CD14-positive monocyte (primary cell): Measurements from ENCODE around the gene PXDN. TPM values are rescaled to one million over a fixed set of nuclear protein-coding genes. Genes with fewer than 3 reads are reported as not detected.

Experiments used
- DNase-seq, 3 donors: peaks; one replicate each; pipeline ENCODE4 v3.0.0-alpha.2; 2011 to 2022
- H2AFZ ChIP-seq: 2 replicates; pipeline ENCODE4 v1.6.0; 2012; ENCODE audit warnings: mild to moderate bottlenecking, low read depth, low read length, inconsistent platforms; ENCODE audit not compliant: insufficient read depth, poor library complexity, severe bottlenecking
- H3K27ac ChIP-seq, 2 donors: 1 replicate in 1 of 2; 2 replicates in 1 of 2; pipeline ENCODE4 v1.5.1; 2012 to 2013; ENCODE audit warnings: low read length in 2 of 2, control low read depth in 1 of 2, inconsistent platforms in 1 of 2, low read depth in 1 of 2, mild to moderate bottlenecking in 1 of 2
- H3K27me3 ChIP-seq, 2 donors: one replicate each; pipeline versions ENCODE4 v1.6.0 to v1.6.1; 2011 to 2013; ENCODE audit warnings: low read length in 2 of 2; ENCODE audit not compliant: control insufficient read depth in 2 of 2, insufficient read depth in 2 of 2
- H3K36me3 ChIP-seq, 2 donors: replicated peaks in 1 of 2; 1 replicate in 1 of 2; 2 replicates in 1 of 2; pipeline versions ENCODE4 v1.5.1 to v1.6.1; 2012 to 2013; ENCODE audit warnings: low read length in 2 of 2, control low read depth in 1 of 2, inconsistent platforms in 1 of 2, mild to moderate bottlenecking in 1 of 2; ENCODE audit not compliant: insufficient read depth in 2 of 2, control insufficient read depth in 1 of 2
- H3K4me1 ChIP-seq, 2 donors: 1 replicate in 1 of 2; 2 replicates in 1 of 2; pipeline versions ENCODE4 v1.5.1 to v1.6.1; 2012 to 2013; ENCODE audit warnings: low read length in 2 of 2, control low read depth in 1 of 2, inconsistent platforms in 1 of 2, mild to moderate bottlenecking in 1 of 2, moderate library complexity in 1 of 2; ENCODE audit not compliant: insufficient read depth in 2 of 2, control insufficient read depth in 1 of 2
- H3K4me2 ChIP-seq: replicated peaks from 2 replicates; pipeline ENCODE3; 2012; ENCODE audit warnings: low read length, moderate library complexity, mild to moderate bottlenecking; ENCODE audit not compliant: poor library complexity, severe bottlenecking; ENCODE audit errors: extremely low read depth
- H3K4me3 ChIP-seq, 3 experiments: fragments of 200-600 bp in 1 of 3; sonication (generic) in 1 of 3; replicated peaks in 1 of 3; 1 replicate in 2 of 3; 2 replicates in 1 of 3; pipeline ENCODE4 v1.5.1; 2011 to 2013; ENCODE audit warnings: low read length in 3 of 3, mild to moderate bottlenecking in 3 of 3, control low read depth in 2 of 3, low read depth in 2 of 3, inconsistent platforms in 1 of 3, moderate library complexity in 1 of 3
- H3K79me2 ChIP-seq: 2 replicates; pipeline ENCODE4 v1.6.0; 2012; ENCODE audit warnings: mild to moderate bottlenecking, control low read depth, inconsistent platforms, low read length, moderate library complexity; ENCODE audit not compliant: insufficient read depth
- H3K9ac ChIP-seq: 2 replicates; pipeline ENCODE4 v1.6.0; 2017; ENCODE audit warnings: low read length, mild to moderate bottlenecking; ENCODE audit not compliant: insufficient read depth, poor library complexity, severe bottlenecking
- H3K9me3 ChIP-seq, 2 donors: replicated peaks in 1 of 2; 1 replicate in 1 of 2; 2 replicates in 1 of 2; pipeline versions ENCODE4 v1.5.1 to v1.6.1; 2012 to 2013; ENCODE audit warnings: low read length in 2 of 2, control low read depth in 1 of 2; ENCODE audit not compliant: control insufficient read depth in 1 of 2, insufficient read depth in 1 of 2
- H4K20me1 ChIP-seq: 2 replicates; pipeline ENCODE4 v1.6.0; 2012; ENCODE audit warnings: mild to moderate bottlenecking, low read length, control low read depth, moderate library complexity; ENCODE audit not compliant: insufficient read depth
- H3K27ac Mint-ChIP-seq, 7 donors: one replicate each; pipeline ENCODE4 v1.8.0; 2020; ENCODE audit warnings: mild to moderate bottlenecking in 7 of 7, mixed read lengths in 7 of 7, moderate library complexity in 6 of 7, inconsistent platforms in 2 of 7
- H3K27me3 Mint-ChIP-seq, 3 donors: one replicate each; pipeline ENCODE4 v1.8.0; 2021 to 2022; ENCODE audit warnings: low read depth in 3 of 3, mild to moderate bottlenecking in 3 of 3, mixed read lengths in 3 of 3, moderate library complexity in 3 of 3, inconsistent platforms in 1 of 3
- H3K36me3 Mint-ChIP-seq, 2 donors: one replicate each; pipeline ENCODE4 v1.8.0; 2020; ENCODE audit warnings: mixed read lengths in 2 of 2, inconsistent platforms in 1 of 2, mild to moderate bottlenecking in 1 of 2
- H3K4me1 Mint-ChIP-seq: one replicate; pipeline ENCODE4 v1.8.0; 2020; ENCODE audit warnings: mild to moderate bottlenecking, mixed read lengths
- H3K4me3 Mint-ChIP-seq, 2 donors: one replicate each; pipeline ENCODE4 v1.8.0; 2020; ENCODE audit warnings: mild to moderate bottlenecking in 2 of 2, mixed read lengths in 2 of 2, moderate library complexity in 1 of 2
- H3K9me3 Mint-ChIP-seq, 7 donors: one replicate each; pipeline ENCODE4 v1.8.0; 2020 to 2022; ENCODE audit warnings: mixed read lengths in 7 of 7, mild to moderate bottlenecking in 6 of 7, moderate library complexity in 6 of 7, inconsistent platforms in 2 of 7
- CTCF ChIP-seq: fragments of 200-600 bp; IDR thresholded peaks from one replicate; pipeline ENCODE4 v1.8.0; 2022; ENCODE audit warnings: antibody characterized with exemption, mild to moderate bottlenecking
- WGBS: methylation state at CpG from one replicate; pipeline ENCODE4 v1.1.5; 2013; ENCODE audit warnings: missing lambda C conversion rate; ENCODE audit not compliant: insufficient coverage; 5-methylcytosine and 5-hydroxymethylcytosine counted together
- intact Hi-C, 2 donors: fragments of 100-400 bp; cut with micrococcal nuclease; formaldehyde crosslinking; loops; one replicate each; pipeline versions ENCODE4 v1.15.0 to v1.15.1; 2023
- polyA plus RNA-seq, 3 donors: library from polyadenylated mRNA; depleted of rRNA in 1 of 3; unstranded in 2 of 3; stranded (reverse) in 1 of 3; fragments of 300-500 nt in 2 of 3; fragments of >200 nt in 1 of 3; fragmentation: Illumina TruSeq in 2 of 3; gene quantifications; 1 replicate in 2 of 3; 2 replicates in 1 of 3; pipeline ENCODE4 v1.2.3, GENCODE V29; 2012 to 2021

The PXDN gene
- polyA plus RNA-seq, 3 donors: not detected

- Histone ChIP-seq H3K9ac (no peak overlapping the region), H3K4me2 (no peak overlapping the region), H3K27me3 (no peaks in the 10 kb centered on the region), H4K20me1 (no peaks in the 10 kb centered on the region), H3K9me3 (no peaks in the 10 kb centered on the region), H3K4me3 (no peak overlapping the region), H3K79me2 (no peaks in the 10 kb centered on the region), H3K27ac (no peak overlapping the region), H3K36me3 (no peaks in the 10 kb centered on the region), H3K4me1 (no peaks in the 10 kb centered on the region), H2AFZ (no peak overlapping the region)
- H3K4me3 Mint-ChIP-seq: no peak overlapping the region
- WGBS: 93% methylated on average over 13 of the region's 15 CpGs
- no peak for TF ChIP-seq CTCF
- H3K36me3 Mint-ChIP-seq: no peaks in the 10 kb centered on the region
- intact Hi-C loops: no loop called here
- H3K9me3 Mint-ChIP-seq: no peaks in the 10 kb centered on the region
- H3K27me3 Mint-ChIP-seq: no peaks in the 10 kb centered on the region
- H3K4me1 Mint-ChIP-seq: no peaks in the 10 kb centered on the region
- DNase-seq: no peak
- no peak overlapping the region for H3K27ac Mint-ChIP-seq
Measured at GRCh38 chr2:1642066-1642861, 102.1 kb downstream of the PXDN start.

GRCh38 chr2:1641523-1641922 lies 102.8 kb downstream of the PXDN start:
- Histone ChIP-seq H3K4me3 (no peak overlapping the region), H3K4me2 (no peak overlapping the region), H4K20me1 (no peaks in the 10 kb centered on the region), H2AFZ (no peak overlapping the region), H3K79me2 (no peaks in the 10 kb centered on the region), H3K9me3 (no peaks in the 10 kb centered on the region), H3K27ac (no peak overlapping the region), H3K4me1 (no peaks in the 10 kb centered on the region), H3K9ac (no peak overlapping the region), H3K27me3 (no peaks in the 10 kb centered on the region), H3K36me3 (no peaks in the 10 kb centered on the region)
- Mint-ChIP-seq H3K4me3 (no peak overlapping the region), H3K36me3 (no peaks in the 10 kb centered on the region), H3K4me1 (no peaks in the 10 kb centered on the region), H3K27me3 (no peaks in the 10 kb centered on the region), H3K9me3 (no peaks in the 10 kb centered on the region), H3K27ac (no peak overlapping the region)
- no peak for DNase-seq
- WGBS: 100% methylated on average over 3 of the region's 3 CpGs
- no peak for TF ChIP-seq CTCF
- intact Hi-C loops: no loop called here
